OCI-LY1 (cell line): Measurements from ENCODE around the gene SMARCAL1.
"Not testable (repeated sequence)": the region's sequence is repeated elsewhere in the genome, so short reads cannot be mapped to it uniquely, and the experiment has no call there.

Source experiments
- H2AFZ ChIP-seq: fragments of 200-600 bp; sonication (generic), shearing (Covaris generic); 2 replicates; pipeline ENCODE4 v1.6.0; 2014; ENCODE audit warnings: antibody characterized with exemption, mild to moderate bottlenecking, low read length
- H3F3A ChIP-seq: fragments of 200-600 bp; sonication (generic), shearing (Covaris generic); 2 replicates; pipeline ENCODE4 v1.6.0; 2014; ENCODE audit warnings: mild to moderate bottlenecking, antibody characterized with exemption, low read length, moderate library complexity; ENCODE audit not compliant: insufficient read depth
- H3K27ac ChIP-seq: fragments of 200-600 bp; sonication (generic); 2 replicates; pipeline ENCODE4 v1.5.1; 2014; ENCODE audit warnings: low read length, mixed run types, mild to moderate bottlenecking, low read depth; ENCODE audit not compliant: poor library complexity, severe bottlenecking
- H3K27me3 ChIP-seq: fragments of 200-600 bp; sonication (generic); 2 replicates; pipeline ENCODE4 v1.6.0; 2014; ENCODE audit warnings: antibody characterized with exemption, mild to moderate bottlenecking, low read length, moderate library complexity; ENCODE audit not compliant: insufficient read depth
- H3K36me3 ChIP-seq: fragments of 200-600 bp; sonication (generic); 2 replicates; pipeline ENCODE4 v1.6.1; 2014; ENCODE audit warnings: mild to moderate bottlenecking, antibody characterized with exemption, low read length, moderate library complexity, mixed read lengths; ENCODE audit not compliant: insufficient read depth
- H3K4me1 ChIP-seq: fragments of 200-600 bp; sonication (generic); 2 replicates; pipeline ENCODE4 v1.5.1; 2014; ENCODE audit warnings: mild to moderate bottlenecking, low read length, moderate library complexity; ENCODE audit not compliant: insufficient read depth, severe bottlenecking
- H3K4me2 ChIP-seq: fragments of 200-600 bp; sonication (generic), shearing (Covaris generic); 2 replicates; pipeline ENCODE4 v1.6.1; 2014; ENCODE audit warnings: low read length
- H3K4me3 ChIP-seq: fragments of 200-600 bp; sonication (generic); 2 replicates; pipeline ENCODE4 v1.5.1; 2014; ENCODE audit warnings: low read length, low read depth, mild to moderate bottlenecking, mixed read lengths; ENCODE audit not compliant: poor library complexity, severe bottlenecking
- H3K79me2 ChIP-seq: fragments of 200-600 bp; shearing (Covaris generic); 2 replicates; pipeline ENCODE4 v1.6.1; 2016; ENCODE audit warnings: mixed run types, low read length, mixed read lengths; ENCODE audit not compliant: insufficient read depth
- H3K9ac ChIP-seq: fragments of 200-600 bp; sonication (generic), shearing (Covaris generic); 2 replicates; pipeline ENCODE4 v1.6.1; 2014; ENCODE audit warnings: mild to moderate bottlenecking, low read length, mixed read lengths
- H3K9me2 ChIP-seq: fragments of 200-600 bp; sonication (generic), shearing (Covaris generic); 2 replicates; pipeline ENCODE4 v1.6.1; 2014; ENCODE audit warnings: low read depth, mild to moderate bottlenecking, low read length, mixed read lengths
- H3K9me3 ChIP-seq: fragments of 200-600 bp; shearing (Covaris generic); 2 replicates; pipeline ENCODE4 v1.6.1; 2014; ENCODE audit warnings: low read length, mixed read lengths
- H4K20me1 ChIP-seq: fragments of 200-600 bp; sonication (generic), shearing (Covaris generic); 2 replicates; pipeline ENCODE4 v1.6.0; 2016; ENCODE audit warnings: mild to moderate bottlenecking, low read length; ENCODE audit not compliant: insufficient read depth
- CTCF ChIP-seq: fragments of 200-600 bp; sonication (generic), shearing (Covaris generic); IDR thresholded peaks from 2 replicates; pipeline ENCODE4 v1.5.1; 2017; ENCODE audit warnings: mild to moderate bottlenecking, antibody characterized with exemption, low read length, moderate library complexity, mixed read lengths
- EZH2 ChIP-seq: fragments of 200-600 bp; sonication (generic), shearing (Covaris generic); IDR thresholded peaks from 2 replicates; pipeline ENCODE4 v1.8.0; 2017; ENCODE audit warnings: borderline replicate concordance, mixed run types, mild to moderate bottlenecking, antibody characterized with exemption, low read length, moderate library complexity, mixed read lengths

Gene SMARCAL1

GRCh38 chr2:216373896-216374295 is 38.4 kb upstream of the SMARCAL1 start:
- no peak overlapping the region for H2AFZ ChIP-seq
- no peaks in the 10 kb centered on the region for H3F3A ChIP-seq
- H3K27me3 ChIP-seq: no peaks in the 10 kb centered on the region
- H3K4me1 ChIP-seq: no peaks in the 10 kb centered on the region
- no peaks in the 10 kb centered on the region for H3K9me3 ChIP-seq
- H4K20me1 ChIP-seq: no peaks in the 10 kb centered on the region
- H3K36me3 ChIP-seq: no peaks in the 10 kb centered on the region
- no peak overlapping the region for H3K4me2 ChIP-seq
- no peak overlapping the region for H3K4me3 ChIP-seq
- H3K27ac ChIP-seq: no peak overlapping the region
- TF ChIP-seq EZH2 (no peak), CTCF (no peak)
- H3K9me2 ChIP-seq: no peaks in the 10 kb centered on the region
- no peak overlapping the region for H3K9ac ChIP-seq
- no peaks in the 10 kb centered on the region for H3K79me2 ChIP-seq

- Histone ChIP-seq H3K4me3 (no peak overlapping the region), H3K27me3 (no peaks in the 10 kb centered on the region), H3K79me2 (no peaks in the 10 kb centered on the region), H3K9ac (no peak overlapping the region), H3K27ac (no peak overlapping the region), H4K20me1 (no peaks in the 10 kb centered on the region), H2AFZ (no peak overlapping the region), H3K36me3 (no peaks in the 10 kb centered on the region), H3K4me2 (no peak overlapping the region), H3F3A (no peaks in the 10 kb centered on the region), H3K4me1 (no peaks in the 10 kb centered on the region), H3K9me3 (no peaks in the 10 kb centered on the region), H3K9me2 (no peaks in the 10 kb centered on the region)
- TF ChIP-seq CTCF (no peak), EZH2 (no peak)
These were observed 37.0 kb upstream of the SMARCAL1 start for GRCh38 chr2:216375286-216375685.

GRCh38 chr2:216379977-216380376 is 32.3 kb upstream of the SMARCAL1 start:
- Histone ChIP-seq H3K4me2 (no peak overlapping the region), H3K4me3 (no peak overlapping the region), H3K27ac (no peak overlapping the region), H3K4me1 (no peaks in the 10 kb centered on the region), H3K9me2 (no peaks in the 10 kb centered on the region), H3K27me3 (no peaks in the 10 kb centered on the region), H2AFZ (no peak overlapping the region), H4K20me1 (no peaks in the 10 kb centered on the region), H3K36me3 (no peaks in the 10 kb centered on the region), H3K9ac (no peak overlapping the region), H3F3A (no peaks in the 10 kb centered on the region), H3K79me2 (no peaks in the 10 kb centered on the region), H3K9me3 (no peaks in the 10 kb centered on the region)
- TF ChIP-seq EZH2: no peak
- no peak for TF ChIP-seq CTCF

- H3K4me2 ChIP-seq, H3K27me3 ChIP-seq, H3K4me1 ChIP-seq, H3K27ac ChIP-seq, H3K79me2 ChIP-seq, H2AFZ ChIP-seq, H3K36me3 ChIP-seq, H3F3A ChIP-seq, H3K9ac ChIP-seq, H3K9me3 ChIP-seq, H3K9me2 ChIP-seq, H3K4me3 ChIP-seq, H4K20me1 ChIP-seq: not testable (repeated sequence)
These were observed 27.9 kb upstream of the SMARCAL1 start for GRCh38 chr2:216384409-216384808.
